ENCODE measurements around the gene CST9L.
"Not testable (repeated sequence)": the region's sequence is repeated elsewhere in the genome, so short reads cannot be mapped to it uniquely, and the experiment has no call there.

CST9L gene

GRCh38 chr20:23583526-23583925 lies 15.2 kb upstream of the CST9L start:
- Histone ChIP-seq H3K9ac (ENCODE audit: insufficient read length) (no peak overlapping the region), H3K36me3 (ENCODE audit: insufficient read depth, low read length) (no peaks in the 10 kb centered on the region), H3K9me3 (ENCODE audit: low read depth, low read length) (no peaks in the 10 kb centered on the region), H3K4me3 (no peak overlapping the region), H3K27ac (no peak overlapping the region)
- DNase-seq (ENCODE audit: low read depth, low spot score) = no peak
- TF ChIP-seq POLR2AphosphoS5 (IDR thresholded peaks at IDR 0.05; ENCODE audit: borderline replicate concordance, low read depth, low read length) = no peak
- TF ChIP-seq FOXP2 (optimal IDR thresholded peaks at IDR 0.05; ENCODE audit: control extremely low read depth, extremely low read length, insufficient read depth) = no peak
- TF ChIP-seq EZH2 (IDR thresholded peaks at IDR 0.05) = no peak

GRCh38 chr20:23582293-23582692 lies 14.0 kb upstream of the CST9L start:
- Histone ChIP-seq H3K27ac (0 out of 2 replicates have a peak overlapping the region, but pooled peaks have one; percentile 31), H3K9ac (ENCODE audit: insufficient read length) (no peak overlapping the region), H3K4me3 (peak overlapping the region; percentile 30; the same call in 1 of the 2 replicates), H3K36me3 (ENCODE audit: insufficient read depth, low read length) (no peaks in the 10 kb centered on the region), H3K9me3 (ENCODE audit: low read depth, low read length) (no peaks in the 10 kb centered on the region)
- DNase-seq (ENCODE audit: low read depth, low spot score) = no peak
- TF ChIP-seq FOXP2 (optimal IDR thresholded peaks at IDR 0.05; ENCODE audit: control extremely low read depth, extremely low read length, insufficient read depth) (no peak), EZH2 (IDR thresholded peaks at IDR 0.05) (no peak), POLR2AphosphoS5 (IDR thresholded peaks at IDR 0.05; ENCODE audit: borderline replicate concordance, low read depth, low read length) (no peak)

GRCh38 chr20:23581833-23582232 lies 13.5 kb upstream of the CST9L start:
- Histone ChIP-seq H3K4me3 (peak overlapping the region; percentile 30; the same call in 1 of the 2 replicates), H3K27ac (0 out of 2 replicates have a peak overlapping the region, but pooled peaks have one; percentile 31)
- H3K36me3 ChIP-seq (ENCODE audit: insufficient read depth, low read length); H3K9me3 ChIP-seq (ENCODE audit: low read depth, low read length); H3K9ac ChIP-seq (ENCODE audit: insufficient read length); DNase-seq (ENCODE audit: low read depth, low spot score): not testable (repeated sequence)

GRCh38 chr20:23574977-23575376 lies 6.7 kb upstream of the CST9L start:
- Histone ChIP-seq H3K36me3 (ENCODE audit: insufficient read depth, low read length) (no peaks in the 10 kb centered on the region), H3K9me3 (ENCODE audit: low read depth, low read length) (no peaks in the 10 kb centered on the region), H3K4me3 (no peak overlapping the region), H3K9ac (ENCODE audit: insufficient read length) (no peak overlapping the region), H3K27ac (no peak overlapping the region)
- TF ChIP-seq EZH2 (IDR thresholded peaks at IDR 0.05) = no peak
- no peak for DNase-seq (ENCODE audit: low read depth, low spot score)

GRCh38 chr20:23570178-23570760 lies 2.0 kb upstream of the CST9L start:
- no peak for DNase-seq (ENCODE audit: low read depth, low spot score)
- Histone ChIP-seq H3K9me3 (ENCODE audit: low read depth, low read length) (no peaks in the 10 kb centered on the region), H3K36me3 (ENCODE audit: insufficient read depth, low read length) (no peaks in the 10 kb centered on the region), H3K4me3 (no peak overlapping the region), H3K9ac (ENCODE audit: insufficient read length) (no peak overlapping the region), H3K27ac (no peak overlapping the region)
- TF ChIP-seq EZH2 (IDR thresholded peaks at IDR 0.05) (no peak), FOXP2 (optimal IDR thresholded peaks at IDR 0.05; ENCODE audit: control extremely low read depth, extremely low read length, insufficient read depth) (no peak), POLR2AphosphoS5 (IDR thresholded peaks at IDR 0.05; ENCODE audit: borderline replicate concordance, low read depth, low read length) (no peak)

- Histone ChIP-seq H3K9ac (ENCODE audit: insufficient read length) (no peak overlapping the region), H3K9me3 (ENCODE audit: low read depth, low read length) (no peaks in the 10 kb centered on the region), H3K4me3 (no peak overlapping the region), H3K36me3 (ENCODE audit: insufficient read depth, low read length) (no peaks in the 10 kb centered on the region), H3K27ac (no peak overlapping the region)
- DNase-seq (ENCODE audit: low read depth, low spot score) = no peak
- TF ChIP-seq POLR2AphosphoS5 (IDR thresholded peaks at IDR 0.05; ENCODE audit: borderline replicate concordance, low read depth, low read length) (no peak), FOXP2 (optimal IDR thresholded peaks at IDR 0.05; ENCODE audit: control extremely low read depth, extremely low read length, insufficient read depth) (no peak), EZH2 (IDR thresholded peaks at IDR 0.05) (no peak)
Observed at GRCh38 chr20:23569570-23569969, 1.3 kb upstream of the CST9L start.

- no peak overlapping the region for H3K27ac ChIP-seq
- H3K36me3 ChIP-seq (ENCODE audit: insufficient read depth, low read length) = no peaks in the 10 kb centered on the region
- TF ChIP-seq FOXP2 (optimal IDR thresholded peaks at IDR 0.05; ENCODE audit: control extremely low read depth, extremely low read length, insufficient read depth) (no peak), EZH2 (IDR thresholded peaks at IDR 0.05) (no peak), POLR2AphosphoS5 (IDR thresholded peaks at IDR 0.05; ENCODE audit: borderline replicate concordance, low read depth, low read length) (no peak)
- no peaks in the 10 kb centered on the region for H3K9me3 ChIP-seq (ENCODE audit: low read depth, low read length)
- no peak for DNase-seq (ENCODE audit: low read depth, low spot score)
- H3K9ac ChIP-seq (ENCODE audit: insufficient read length) = no peak overlapping the region
- H3K4me3 ChIP-seq = no peak overlapping the region
Observed at GRCh38 chr20:23568971-23569330, 667 bp upstream of the CST9L start.

- Histone ChIP-seq H3K4me3 (no peak overlapping the region), H3K9ac (ENCODE audit: insufficient read length) (no peak overlapping the region), H3K9me3 (ENCODE audit: low read depth, low read length) (no peaks in the 10 kb centered on the region), H3K27ac (no peak overlapping the region), H3K36me3 (ENCODE audit: insufficient read depth, low read length) (no peaks in the 10 kb centered on the region)
- no peak for TF ChIP-seq POLR2AphosphoS5 (IDR thresholded peaks at IDR 0.05; ENCODE audit: borderline replicate concordance, low read depth, low read length)
- no peak for DNase-seq (ENCODE audit: low read depth, low spot score)
Observed at GRCh38 chr20:23566199-23566932, 1.9 kb downstream of the CST9L start.

- TF ChIP-seq POLR2AphosphoS5 (IDR thresholded peaks at IDR 0.05; ENCODE audit: borderline replicate concordance, low read depth, low read length) (no peak), EZH2 (IDR thresholded peaks at IDR 0.05) (no peak), FOXP2 (optimal IDR thresholded peaks at IDR 0.05; ENCODE audit: control extremely low read depth, extremely low read length, insufficient read depth) (no peak)
Observed at GRCh38 chr20:23565503-23566045, 2.7 kb downstream of the CST9L start.

More at GRCh38 chr20:23565503-23566045, 2.7 kb downstream of the CST9L start:
- Histone ChIP-seq H3K9ac (ENCODE audit: insufficient read length) (no peak overlapping the region), H3K27ac (no peak overlapping the region), H3K9me3 (ENCODE audit: low read depth, low read length) (no peaks in the 10 kb centered on the region), H3K4me3 (no peak overlapping the region), H3K36me3 (ENCODE audit: insufficient read depth, low read length) (no peaks in the 10 kb centered on the region)
- DNase-seq (ENCODE audit: low read depth, low spot score) = no peak

Data from SK-N-MC (cell line).